Loucy (cell line): ENCODE measurements around the gene FNDC3A.
"Not testable (repeated sequence)": the region's sequence is repeated elsewhere in the genome, so short reads cannot be mapped to it uniquely, and the experiment has no call there.

Experiments used
- H2AFZ ChIP-seq: fragments of 200-600 bp; sonication (generic); 2 replicates; pipeline ENCODE4 v1.6.0; 2016; ENCODE audit warnings: antibody characterized with exemption, mild to moderate bottlenecking, low read length, moderate library complexity
- H3F3A ChIP-seq: fragments of 200-600 bp; 2 replicates; pipeline ENCODE4 v1.6.0; 2016; ENCODE audit warnings: antibody characterized with exemption, low read depth, mild to moderate bottlenecking
- H3K27me3 ChIP-seq: fragments of 200-600 bp; sonication (generic); 2 replicates; pipeline ENCODE4 v1.6.1; 2014; ENCODE audit warnings: low read length, mild to moderate bottlenecking; ENCODE audit not compliant: insufficient read depth, poor library complexity, severe bottlenecking
- H3K36me3 ChIP-seq: fragments of 200-600 bp; sonication (generic); 2 replicates; pipeline ENCODE4 v1.6.1; 2016; ENCODE audit warnings: low read length; ENCODE audit not compliant: insufficient read depth
- H3K4me1 ChIP-seq: fragments of 200-600 bp; sonication (generic); 2 replicates; pipeline ENCODE4 v1.5.1; 2014; ENCODE audit warnings: low read length, mild to moderate bottlenecking; ENCODE audit not compliant: insufficient read depth, poor library complexity, severe bottlenecking
- H3K4me2 ChIP-seq: fragments of 200-600 bp; sonication (generic); 2 replicates; pipeline ENCODE4 v1.6.0; 2014; ENCODE audit warnings: antibody characterized with exemption, low read length, low read depth, mild to moderate bottlenecking; ENCODE audit not compliant: poor library complexity, severe bottlenecking
- H3K4me3 ChIP-seq: fragments of 200-600 bp; sonication (generic); 2 replicates; pipeline ENCODE4 v1.5.1; 2014; ENCODE audit warnings: low read length, mild to moderate bottlenecking, mixed read lengths; ENCODE audit not compliant: poor library complexity, severe bottlenecking
- H3K79me2 ChIP-seq: fragments of 200-600 bp; sonication (generic); 2 replicates; pipeline ENCODE4 v1.6.1; 2014; ENCODE audit warnings: low read length; ENCODE audit not compliant: insufficient read depth
- H3K9ac ChIP-seq: fragments of 200-600 bp; sonication (generic); 2 replicates; pipeline ENCODE4 v1.6.0; 2014; ENCODE audit warnings: mild to moderate bottlenecking, low read depth, low read length, moderate library complexity; ENCODE audit not compliant: poor library complexity, severe bottlenecking
- H3K9me2 ChIP-seq: fragments of 200-600 bp; sonication (generic); replicated peaks from 2 replicates; pipeline ENCODE4 v1.6.1; 2016; ENCODE audit warnings: low read depth, low read length, mixed read lengths
- H3K9me3 ChIP-seq: fragments of 200-600 bp; sonication (generic); 2 replicates; pipeline ENCODE4 v1.6.1; 2014; ENCODE audit warnings: mild to moderate bottlenecking, antibody characterized with exemption, low read length, low read depth; ENCODE audit not compliant: insufficient read depth
- H4K20me1 ChIP-seq: fragments of 200-600 bp; sonication (generic); 2 replicates; pipeline ENCODE4 v1.6.0; 2014; ENCODE audit warnings: antibody characterized with exemption, low read length, mild to moderate bottlenecking; ENCODE audit not compliant: insufficient read depth, poor library complexity, severe bottlenecking
- EZH2phosphoT487 ChIP-seq: fragments of 200-600 bp; IDR thresholded peaks from 2 replicates; pipeline ENCODE4 v1.6.1; 2018; ENCODE audit warnings: antibody characterized with exemption, mild to moderate bottlenecking, moderate library complexity, borderline replicate concordance
- TF ChIP-seq, protein P1 (sequence below): fragments of 200-600 bp; sonication (generic); conservative IDR thresholded peaks from 2 replicates; pipeline ENCODE4 v1.5.1; 2014; ENCODE audit warnings: mild to moderate bottlenecking, antibody characterized with exemption, low read length

The FNDC3A gene

DNA sequence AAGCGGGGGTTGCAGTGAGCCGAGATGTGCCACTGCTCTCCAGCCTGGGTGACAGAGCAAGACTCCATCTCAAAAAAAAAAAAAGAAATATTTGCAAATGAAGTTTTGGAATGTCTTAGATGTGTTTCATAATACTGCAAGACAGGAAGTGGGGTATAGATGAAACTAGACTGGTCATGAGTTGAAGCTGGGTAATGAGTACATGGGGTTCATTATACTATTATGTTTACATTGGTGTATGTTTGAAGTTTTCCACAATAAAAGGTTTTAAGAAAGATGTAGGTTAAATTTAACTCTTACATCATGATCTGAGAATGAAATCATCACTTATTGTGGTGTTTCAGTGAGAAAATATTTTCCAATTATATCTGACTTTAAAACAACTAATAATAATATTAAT, 19.0 kb downstream of the FNDC3A start:
- no peaks in the 10 kb centered on the region for H3K27me3 ChIP-seq
- TF ChIP-seq, protein P1, sequence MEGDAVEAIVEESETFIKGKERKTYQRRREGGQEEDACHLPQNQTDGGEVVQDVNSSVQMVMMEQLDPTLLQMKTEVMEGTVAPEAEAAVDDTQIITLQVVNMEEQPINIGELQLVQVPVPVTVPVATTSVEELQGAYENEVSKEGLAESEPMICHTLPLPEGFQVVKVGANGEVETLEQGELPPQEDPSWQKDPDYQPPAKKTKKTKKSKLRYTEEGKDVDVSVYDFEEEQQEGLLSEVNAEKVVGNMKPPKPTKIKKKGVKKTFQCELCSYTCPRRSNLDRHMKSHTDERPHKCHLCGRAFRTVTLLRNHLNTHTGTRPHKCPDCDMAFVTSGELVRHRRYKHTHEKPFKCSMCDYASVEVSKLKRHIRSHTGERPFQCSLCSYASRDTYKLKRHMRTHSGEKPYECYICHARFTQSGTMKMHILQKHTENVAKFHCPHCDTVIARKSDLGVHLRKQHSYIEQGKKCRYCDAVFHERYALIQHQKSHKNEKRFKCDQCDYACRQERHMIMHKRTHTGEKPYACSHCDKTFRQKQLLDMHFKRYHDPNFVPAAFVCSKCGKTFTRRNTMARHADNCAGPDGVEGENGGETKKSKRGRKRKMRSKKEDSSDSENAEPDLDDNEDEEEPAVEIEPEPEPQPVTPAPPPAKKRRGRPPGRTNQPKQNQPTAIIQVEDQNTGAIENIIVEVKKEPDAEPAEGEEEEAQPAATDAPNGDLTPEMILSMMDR: no peak
- no peak for TF ChIP-seq EZH2phosphoT487
- H3K36me3 ChIP-seq: no peaks in the 10 kb centered on the region
- H3K4me3 ChIP-seq: no peak overlapping the region
- peaks cover 22% of the 10 kb centered on the region; the same call in 1 of the 2 replicates for H3K79me2 ChIP-seq
- no peaks in the 10 kb centered on the region for H4K20me1 ChIP-seq
- H3K9me2 ChIP-seq: no peaks in the 10 kb centered on the region
- no peak overlapping the region for H2AFZ ChIP-seq
- H3K4me2 ChIP-seq: no peak overlapping the region
- H3K9ac ChIP-seq: no peak overlapping the region
- no peaks in the 10 kb centered on the region for H3K4me1 ChIP-seq
- H3F3A ChIP-seq: no peaks in the 10 kb centered on the region
- peaks cover 8% of the 10 kb centered on the region; the same call in 1 of the 2 replicates for H3K9me3 ChIP-seq

DNA sequence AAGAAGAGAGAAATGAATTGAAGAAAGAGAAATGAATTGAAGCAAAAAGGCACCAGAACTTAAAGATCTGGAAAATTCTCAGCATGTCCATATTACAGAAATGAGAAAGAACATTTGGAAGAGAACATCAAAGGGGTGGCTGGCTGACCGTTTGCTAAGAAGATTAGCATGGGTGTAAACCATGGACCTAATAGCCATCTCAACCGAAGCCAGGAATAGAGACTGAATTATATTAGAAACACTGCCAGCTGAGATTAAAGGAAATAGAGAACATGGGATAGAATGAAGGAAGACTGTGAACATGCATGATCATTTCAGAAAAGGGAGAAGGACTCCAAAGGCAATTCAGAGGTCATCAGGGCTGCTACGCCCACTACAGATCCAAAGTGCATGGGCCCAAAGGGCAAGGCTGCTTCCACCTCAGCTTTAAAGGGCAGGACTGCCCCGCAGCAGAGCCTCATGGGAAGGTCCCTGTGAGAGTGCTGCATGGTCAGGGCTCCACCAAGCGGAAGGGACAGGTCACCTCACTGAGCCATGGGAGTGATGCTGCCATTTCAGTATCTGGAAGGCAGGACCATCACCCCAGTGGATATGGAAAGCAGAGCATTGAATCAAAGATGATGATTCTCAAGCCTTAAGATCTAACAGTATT, 23.1 kb downstream of the FNDC3A start:
- H3K4me1 ChIP-seq: no peaks in the 10 kb centered on the region
- H3K79me2 ChIP-seq: peaks cover 21% of the 10 kb centered on the region
- no peaks in the 10 kb centered on the region for H3K27me3 ChIP-seq
- no peaks in the 10 kb centered on the region for H3K9me2 ChIP-seq
- no peaks in the 10 kb centered on the region for H4K20me1 ChIP-seq
- no peaks in the 10 kb centered on the region for H3F3A ChIP-seq
- no peak overlapping the region for H3K4me2 ChIP-seq
- no peak overlapping the region for H3K4me3 ChIP-seq
- peaks cover 7% of the 10 kb centered on the region for H3K9me3 ChIP-seq
- TF ChIP-seq, protein P1: no peak
- no peak for TF ChIP-seq EZH2phosphoT487
- no peak overlapping the region for H2AFZ ChIP-seq
- H3K36me3 ChIP-seq: no peaks in the 10 kb centered on the region
- no peak overlapping the region for H3K9ac ChIP-seq

DNA sequence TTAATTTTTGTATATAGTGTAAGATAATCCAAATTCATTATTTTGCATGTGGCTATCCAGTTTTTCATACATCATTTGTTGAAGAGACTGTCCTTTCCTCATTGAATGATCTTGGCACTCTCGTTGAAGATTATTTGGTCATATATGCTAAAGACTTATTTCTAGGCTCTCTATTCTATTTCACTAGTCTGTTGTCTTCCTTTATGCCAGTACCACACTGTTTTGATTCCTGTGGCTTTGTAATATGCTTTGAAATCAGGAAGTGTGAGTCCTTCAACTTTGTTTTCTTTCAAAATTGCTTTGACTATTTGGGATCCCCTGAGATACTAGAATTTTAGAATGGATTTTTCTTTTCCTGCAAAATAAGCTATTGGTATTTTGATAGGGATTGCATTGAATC, 24.5 kb downstream of the FNDC3A start:
- Histone ChIP-seq H3K4me3 (no peak overlapping the region), H3K27me3 (no peaks in the 10 kb centered on the region), H3K9ac (no peak overlapping the region), H3K9me3 (peaks cover 7% of the 10 kb centered on the region), H4K20me1 (no peaks in the 10 kb centered on the region), H2AFZ (no peak overlapping the region), H3K36me3 (no peaks in the 10 kb centered on the region), H3K9me2 (no peaks in the 10 kb centered on the region), H3K79me2 (peaks cover 21% of the 10 kb centered on the region), H3K4me2 (no peak overlapping the region), H3K4me1 (no peaks in the 10 kb centered on the region), H3F3A (no peaks in the 10 kb centered on the region)
- TF ChIP-seq, protein P1: no peak
- no peak for TF ChIP-seq EZH2phosphoT487

DNA sequence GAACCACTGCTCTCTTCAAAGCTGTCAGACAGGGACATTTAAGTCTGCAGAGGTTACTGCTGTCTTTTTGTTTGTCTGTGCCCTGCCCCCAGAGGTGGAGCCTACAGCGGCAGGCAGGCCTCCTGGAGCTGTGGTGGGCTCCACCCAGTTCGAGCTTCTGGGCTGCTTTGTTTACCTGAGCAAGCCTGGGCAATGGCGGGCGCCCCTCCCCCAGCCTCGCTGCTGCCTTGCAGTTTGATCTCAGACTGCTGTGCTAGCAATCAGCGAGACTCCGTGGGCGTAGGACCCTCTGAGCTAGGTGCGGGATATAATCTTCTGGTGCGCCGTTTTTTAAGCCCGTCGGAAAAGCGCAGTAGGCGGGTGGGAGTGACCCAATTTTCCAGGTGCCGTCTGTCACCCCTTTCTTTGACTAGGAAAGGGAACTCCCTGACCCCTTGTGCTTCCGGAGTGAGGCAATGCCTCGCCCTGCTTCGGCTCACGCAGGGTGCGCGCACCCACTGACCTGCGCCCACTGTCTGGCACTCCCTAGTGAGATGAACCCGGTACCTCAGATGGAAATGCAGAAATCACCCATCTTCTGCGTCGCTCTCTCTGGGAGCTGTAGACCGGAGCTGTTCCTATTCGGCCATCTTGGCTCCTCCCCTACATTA, 43.4 kb downstream of the FNDC3A start:
- not testable (repeated sequence) for H3K27me3 ChIP-seq, H3K9me3 ChIP-seq, H3K9ac ChIP-seq, H3K4me3 ChIP-seq, H3K9me2 ChIP-seq, H2AFZ ChIP-seq, H3K36me3 ChIP-seq, H3K79me2 ChIP-seq, H3K4me1 ChIP-seq, H3K4me2 ChIP-seq, H3F3A ChIP-seq, H4K20me1 ChIP-seq
